Gastroesophageal sphincter (tissue), 4 donors: ENCODE results near the gene LMF1. TPM values are rescaled to one million over a fixed set of nuclear protein-coding genes. Genes with fewer than 3 reads are reported as not detected.

Experiments used
- ATAC-seq: fragments of 150-250 bp; one replicate; pipeline ENCODE4 v1.9.1; 2016; ENCODE audit warnings: mild to moderate bottlenecking, moderate library complexity
- H3K27ac ChIP-seq, 4 donors: fragments of 200-600 bp; sonication (generic) in 3 of 4; 1 replicate in 3 of 4; 2 replicates in 1 of 4; pipeline ENCODE4 v1.5.1; 2016 to 2019
- H3K27me3 ChIP-seq: fragments of 200-600 bp; sonication (generic); one replicate; pipeline ENCODE4 v1.5.1; 2019
- H3K36me3 ChIP-seq, 2 donors: fragments of 200-600 bp; sonication (generic); one replicate each; pipeline ENCODE4 v1.5.1; 2019; ENCODE audit warnings: control low read depth in 1 of 2
- H3K4me1 ChIP-seq, 3 donors: fragments of 200-600 bp; sonication (generic); 1 replicate in 2 of 3; 2 replicates in 1 of 3; pipeline ENCODE4 v1.5.1; 2016 to 2019; ENCODE audit warnings: control low read depth in 2 of 3
- H3K4me3 ChIP-seq, 2 donors: fragments of 200-600 bp; sonication (generic); one replicate each; pipeline ENCODE4 v1.5.1; 2019; ENCODE audit warnings: mild to moderate bottlenecking in 1 of 2, moderate library complexity in 1 of 2
- H3K9me3 ChIP-seq, 3 donors: fragments of 200-600 bp; sonication (generic); one replicate each; pipeline ENCODE4 v1.5.1; 2017 to 2019; ENCODE audit warnings: control low read depth in 2 of 3
- CTCF ChIP-seq, 4 experiments: fragments of 200-600 bp in 2 of 4; fragments of 450-650 bp in 2 of 4; sonication (generic) in 1 of 4; IDR thresholded peaks; one replicate each; pipeline ENCODE4 v1.5.1; 2017 to 2019; ENCODE audit warnings: antibody characterized with exemption in 4 of 4, mild to moderate bottlenecking in 2 of 4, moderate library complexity in 2 of 4
- EP300 ChIP-seq: sonication (generic); formaldehyde crosslinking; IDR thresholded peaks from one replicate; pipeline ENCODE4 v1.6.1; 2017; ENCODE audit warnings: antibody characterized with exemption, mild to moderate bottlenecking
- POLR2A ChIP-seq, 2 donors: fragments of 450-650 bp; IDR thresholded peaks; one replicate each; pipeline ENCODE4 v1.6.1; 2017; ENCODE audit warnings: antibody characterized with exemption in 2 of 2, mild to moderate bottlenecking in 2 of 2, moderate library complexity in 1 of 2
- POLR2AphosphoS5 ChIP-seq: sonication (generic); formaldehyde crosslinking; IDR thresholded peaks from one replicate; pipeline ENCODE4 v1.6.1; 2017; ENCODE audit warnings: antibody characterized with exemption
- WGBS, 2 donors: methylation state at CpG; one replicate each; pipeline ENCODE4 v1.1.5; 2018; ENCODE audit warnings: low coverage in 1 of 2; 5-methylcytosine and 5-hydroxymethylcytosine counted together
- total RNA-seq, 4 donors: library from RNA; depleted of rRNA; stranded (reverse); fragments of >200 nt; gene quantifications; one replicate each; pipeline ENCODE4 v1.1.0, GENCODE V29; 2016

Gene LMF1
- total RNA-seq, 4 donors from 2014 or later = 13.7 to 57.3 (median 20.9) TPM

DNA sequence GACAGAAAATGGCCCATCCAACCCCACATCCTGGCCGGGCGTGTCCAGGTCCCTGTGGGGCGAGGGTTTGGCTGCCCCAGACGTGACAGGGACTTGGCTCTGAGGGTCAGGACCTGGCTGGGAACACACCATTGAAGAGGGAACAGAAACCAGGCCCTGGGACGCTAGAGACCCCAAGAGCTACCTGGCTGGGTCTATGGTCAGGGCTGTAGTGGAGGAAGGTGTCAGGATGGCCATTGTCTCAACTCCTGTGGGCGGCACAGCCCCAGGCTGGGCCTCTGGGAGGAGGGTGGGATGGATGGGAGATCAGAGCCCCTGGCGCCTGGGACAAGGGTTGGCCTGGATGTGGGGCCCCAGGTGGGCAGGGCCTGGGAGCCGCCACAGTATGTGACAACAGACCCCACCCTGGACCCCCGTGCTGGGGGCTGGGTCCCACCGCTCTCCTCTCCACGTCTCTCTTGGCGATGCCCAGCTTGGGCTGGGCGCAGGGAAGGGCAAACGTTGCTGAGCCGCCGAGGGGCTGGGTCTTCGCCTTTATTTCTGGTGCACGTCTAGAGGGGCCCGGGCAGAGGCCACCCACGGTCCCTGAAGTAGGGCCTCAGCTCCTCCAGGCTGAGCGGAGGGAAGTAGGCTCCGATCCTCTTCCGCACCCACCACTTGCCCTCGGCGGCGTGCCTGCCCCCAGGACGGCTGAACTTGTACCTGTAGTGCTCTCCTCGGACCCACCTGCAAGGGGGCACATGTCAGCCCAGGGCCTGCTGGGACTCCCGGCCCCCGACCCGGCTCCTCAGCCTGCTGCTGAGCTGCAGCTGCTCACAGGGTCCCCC is 116.6 kb downstream of the LMF1 start:
- WGBS, 2 donors = 93% methylated on average over 2 of the region's 31 CpGs; no CpG with 5 or more reads in 1 of the 2 donors
- Histone ChIP-seq H3K4me3 (no peak overlapping the region), H3K36me3 (peaks cover 0 to 18% of the 10 kb centered on the region in 2 donors), H3K9me3 (no peaks in the 10 kb centered on the region), H3K27me3 (no peaks in the 10 kb centered on the region), H3K4me1 (no peaks in the 10 kb centered on the region), H3K27ac (no peak overlapping the region)
- ATAC-seq = no peak
- TF ChIP-seq EP300 (no peak), POLR2A (IDR thresholded peaks at IDR 0.05) (no peak), POLR2AphosphoS5 (no peak), CTCF (IDR thresholded peaks at IDR 0.05) (no peak)

DNA sequence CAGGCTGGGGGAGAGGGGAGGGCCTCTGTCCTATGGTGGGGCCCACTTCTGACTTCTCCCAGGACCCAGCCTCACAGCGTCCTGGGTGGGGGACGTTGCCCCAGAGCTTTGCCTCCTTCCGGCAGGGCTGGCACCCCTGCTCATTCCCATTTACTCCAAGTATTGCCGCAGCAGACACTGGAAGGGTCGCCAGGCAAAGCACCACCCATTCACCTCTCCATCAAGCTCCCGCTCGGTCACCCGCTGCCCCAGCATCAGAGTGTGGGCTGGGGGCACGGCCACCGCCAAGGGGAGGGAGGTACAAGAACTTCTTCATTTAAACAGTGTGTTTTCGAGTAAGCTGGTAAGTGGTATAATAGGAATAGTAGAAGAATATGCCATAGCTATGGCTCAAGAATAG is 117.5 kb downstream of the LMF1 start:
- Histone ChIP-seq H3K4me3 (no peak overlapping the region), H3K27ac (no peak overlapping the region), H3K4me1 (no peaks in the 10 kb centered on the region), H3K27me3 (peaks cover 3% of the 10 kb centered on the region), H3K9me3 (no peaks in the 10 kb centered on the region), H3K36me3 (peaks cover 0 to 18% of the 10 kb centered on the region in 2 donors)
- no peak for TF ChIP-seq EP300
- TF ChIP-seq POLR2A (IDR thresholded peaks at IDR 0.05) = no peak
- no peak for ATAC-seq
- 79% methylated on average over 2 of the region's 11 CpGs; no CpG with 5 or more reads in 1 of the 2 donors for WGBS, 2 donors

- H3K4me3 ChIP-seq = no peak overlapping the region
- no peak for ATAC-seq
- TF ChIP-seq CTCF (IDR thresholded peaks at IDR 0.05) = no peak
- no peaks in the 10 kb centered on the region for H3K9me3 ChIP-seq
- H3K27me3 ChIP-seq = peaks cover 6% of the 10 kb centered on the region
- WGBS, 2 donors = 80% methylated on average over 2 of the region's 32 CpGs; no CpG with 5 or more reads in 1 of the 2 donors
- H3K4me1 ChIP-seq = no peaks in the 10 kb centered on the region
- H3K36me3 ChIP-seq = peaks cover 0 to 18% of the 10 kb centered on the region in 2 donors
- no peak overlapping the region for H3K27ac ChIP-seq
These were observed 118.2 kb downstream of the LMF1 start for GRCh38 chr16:852451-853185.

DNA sequence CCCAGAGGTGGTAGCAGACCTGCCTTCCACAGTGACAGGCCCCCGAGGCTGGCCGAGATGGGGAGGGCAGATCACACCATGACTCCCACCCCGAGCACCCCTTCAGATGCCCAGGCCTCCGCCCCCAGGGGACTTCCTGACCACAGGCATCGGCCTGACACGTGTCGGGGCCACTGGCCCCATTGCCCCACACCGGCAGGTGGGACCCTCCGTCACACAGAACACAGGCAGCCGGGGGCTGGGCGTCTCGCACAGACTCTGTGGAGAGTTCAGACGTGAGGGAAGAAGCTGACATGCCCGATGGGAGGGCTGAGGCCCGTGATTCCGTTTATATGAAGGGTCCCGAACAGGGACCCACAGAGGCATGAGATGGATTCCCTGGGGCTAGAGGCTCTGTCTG is 118.9 kb downstream of the LMF1 start:
- TF ChIP-seq EP300 (no peak), CTCF (IDR thresholded peaks at IDR 0.05) (no peak), POLR2AphosphoS5 (no peak), POLR2A (IDR thresholded peaks at IDR 0.05) (no peak)
- Histone ChIP-seq H3K4me3 (no peak overlapping the region), H3K27me3 (peaks cover 9% of the 10 kb centered on the region), H3K36me3 (peaks cover 0 to 18% of the 10 kb centered on the region in 2 donors), H3K4me1 (no peaks in the 10 kb centered on the region), H3K9me3 (no peaks in the 10 kb centered on the region), H3K27ac (no peak overlapping the region)
- WGBS, 2 donors = no CpG with 5 or more reads among the region's 17 CpGs
- no peak for ATAC-seq

DNA sequence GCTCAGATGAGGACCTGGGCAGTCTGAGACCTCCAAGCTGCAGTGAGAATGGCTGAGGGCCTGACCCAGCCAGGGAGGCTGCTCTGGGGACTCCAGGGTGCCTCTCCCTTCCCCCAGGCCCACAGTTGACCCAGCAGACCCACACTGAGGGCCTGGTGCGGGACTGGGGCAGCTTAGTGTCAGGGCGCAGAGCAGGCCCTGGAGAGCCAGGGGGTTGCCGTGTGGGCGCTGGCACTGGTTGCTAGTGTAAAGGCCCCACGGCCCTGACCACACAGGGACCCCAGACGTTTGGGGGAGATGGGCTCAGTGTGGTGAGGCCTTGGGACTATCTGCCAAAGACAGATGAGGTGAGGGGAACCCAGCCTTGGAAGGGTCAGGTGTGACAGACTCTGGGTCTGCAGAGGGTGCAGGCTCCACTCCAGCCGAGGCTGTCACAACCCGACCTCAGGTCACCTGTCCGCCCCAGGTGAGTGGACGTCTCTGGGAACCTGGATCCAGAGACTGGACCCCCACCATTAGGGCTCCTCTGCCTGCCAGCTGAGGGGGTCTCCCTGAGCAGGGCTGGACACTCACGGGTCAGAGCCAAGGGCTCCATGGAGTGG is 119.5 kb downstream of the LMF1 start:
- WGBS, 2 donors = 40 to 85% methylated on average over 1 to 4 of the region's 11 CpGs
- Histone ChIP-seq H3K36me3 (peaks cover 0 to 14% of the 10 kb centered on the region in 2 donors), H3K9me3 (no peaks in the 10 kb centered on the region), H3K27me3 (peaks cover 9% of the 10 kb centered on the region), H3K27ac (no peak overlapping the region), H3K4me1 (no peaks in the 10 kb centered on the region), H3K4me3 (no peak overlapping the region)
- TF ChIP-seq EP300 = no peak
- TF ChIP-seq POLR2A (IDR thresholded peaks at IDR 0.05) = no peak
- no peak for TF ChIP-seq CTCF (IDR thresholded peaks at IDR 0.05)
- no peak for TF ChIP-seq POLR2AphosphoS5
- no peak for ATAC-seq
